SK-N-SH treated with all-trans-retinoic acid at 6 μM for 48 hours (cell line): ENCODE data around the gene SPATA45.

Source experiments
- ARNTL ChIP-seq: fragments of 450-650 bp; formaldehyde crosslinking; IDR thresholded peaks from 2 replicates; pipeline ENCODE4 v1.5.0; 2020; ENCODE audit warnings: low read depth, mild to moderate bottlenecking, moderate library complexity, borderline replicate concordance
- CSRNP3 ChIP-seq: fragments of 250-450 bp; sonication (Bioruptor Pico); IDR thresholded peaks from 2 replicates; pipeline ENCODE4 v1.5.1; 2021; ENCODE audit warnings: mild to moderate bottlenecking, moderate library complexity
- ZFP3 ChIP-seq: fragments of 250-450 bp; sonication (Bioruptor Pico); IDR thresholded peaks from 2 replicates; pipeline ENCODE4 v1.5.0; 2020; ENCODE audit warnings: mild to moderate bottlenecking, moderate library complexity
- ZFP30 ChIP-seq: fragments of 450-650 bp; formaldehyde crosslinking; IDR thresholded peaks from 2 replicates; pipeline ENCODE4 v1.5.0; 2022; ENCODE audit warnings: mild to moderate bottlenecking, moderate library complexity

GRCh38 chr1:212838145-212838544 lies 9.3 kb downstream of the SPATA45 start:
- TF ChIP-seq ZFP3 (no peak), ARNTL (CRISPR knock-in tag) (no peak), ZFP30 (CRISPR knock-in tag) (no peak), CSRNP3 (CRISPR knock-in tag) (no peak)
